GM18861 (cell line): ENCODE results near the gene AADACL3.

Source experiments
- ATAC-seq: cut with Tn5 transposase; IDR thresholded peaks from one replicate; pipeline ENCODE4 v1.9.1; 2021; ENCODE audit not compliant: unreplicated experiment

AADACL3 gene

DNA sequence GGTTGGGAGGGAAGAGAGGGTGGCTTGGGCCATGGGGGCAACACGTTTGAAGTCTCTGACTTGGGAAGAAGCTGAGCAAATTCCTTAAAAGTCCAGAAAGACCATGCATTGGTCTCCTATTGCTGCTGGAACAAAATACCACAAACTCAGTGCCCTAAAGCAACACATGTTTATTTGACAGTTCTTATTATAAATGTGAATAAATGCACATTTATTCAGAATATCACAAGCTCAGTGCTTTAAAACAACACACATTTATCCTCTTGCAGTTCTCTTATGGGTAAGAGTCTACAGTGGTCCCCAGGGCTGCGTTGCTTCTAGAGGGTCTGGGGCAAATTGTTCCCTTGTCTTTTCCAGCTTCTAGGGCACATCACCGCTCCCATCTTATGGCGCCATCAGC lies 47.6 kb downstream of the AADACL3 start:
- ATAC-seq = no peak

GRCh38 chr1:12764016-12764415 lies 48.1 kb downstream of the AADACL3 start:
- ATAC-seq = no peak

- no peak for ATAC-seq
These were observed 53.1 kb downstream of the AADACL3 start for GRCh38 chr1:12769031-12769430.

GRCh38 chr1:12769976-12770505 lies 54.1 kb downstream of the AADACL3 start:
- ATAC-seq = no peak

DNA sequence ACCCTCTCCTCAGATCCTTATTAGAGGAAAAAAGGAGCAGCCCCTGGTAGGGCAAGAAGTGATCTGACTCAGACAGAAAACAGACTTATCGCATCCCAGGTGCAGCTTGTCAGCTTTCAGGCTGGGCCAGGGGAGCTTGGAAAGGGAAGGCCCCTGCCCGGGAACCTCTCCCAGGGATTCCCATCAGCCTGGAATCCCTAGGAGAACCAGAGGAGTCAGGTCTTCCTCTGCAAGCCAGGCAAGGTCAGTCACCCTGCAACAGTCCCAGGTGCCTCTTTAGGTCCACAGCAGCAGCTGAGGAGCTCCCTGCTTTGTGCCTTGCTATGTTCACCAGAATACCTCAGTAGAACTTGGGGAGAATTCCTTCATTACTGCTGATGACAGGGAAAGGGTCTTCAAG lies 54.7 kb downstream of the AADACL3 start:
- ATAC-seq = no peak

- no peak for ATAC-seq
These were observed 55.3 kb downstream of the AADACL3 start for GRCh38 chr1:12771186-12771585.

GRCh38 chr1:12772520-12772919 lies 56.6 kb downstream of the AADACL3 start:
- no peak for ATAC-seq

GRCh38 chr1:12773438-12773837 lies 57.5 kb downstream of the AADACL3 start, which contains the start of gene PRAMEF12:
TSS of gene PRAMEF12 (plus strand) at chr1:12773738. CDS start at chr1:12774868, 1,130 bp downstream.
- ATAC-seq = no peak

DNA sequence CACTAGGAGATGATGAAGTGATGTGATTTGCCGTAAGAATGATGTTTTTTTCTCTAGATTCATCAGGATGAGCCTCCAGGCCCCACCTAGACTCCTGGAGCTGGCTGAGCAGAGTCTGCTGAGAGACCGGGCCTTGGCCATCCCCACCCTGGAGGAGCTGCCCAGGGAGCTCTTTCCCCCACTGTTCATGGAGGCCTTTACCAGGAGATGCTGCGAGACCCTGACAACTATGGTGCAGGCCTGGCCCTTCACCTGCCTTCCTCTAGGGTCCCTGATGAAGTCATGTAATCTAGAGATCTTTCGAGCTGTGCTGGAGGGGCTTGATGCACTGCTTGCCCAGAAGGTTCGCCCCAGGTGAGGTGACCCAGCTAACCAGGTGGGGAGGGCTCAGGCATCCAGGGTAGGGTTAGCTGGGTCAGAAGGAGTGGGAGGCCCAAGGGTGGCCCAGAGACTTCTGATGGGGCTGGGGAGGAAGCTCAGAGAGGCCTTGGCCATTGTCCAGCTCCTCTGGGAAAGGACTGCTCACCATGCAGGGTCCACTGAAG lies 59.0 kb downstream of the AADACL3 start:
- ATAC-seq = no peak

- ATAC-seq = no peak
These were observed 59.5 kb downstream of the AADACL3 start for GRCh38 chr1:12775443-12775842.

DNA sequence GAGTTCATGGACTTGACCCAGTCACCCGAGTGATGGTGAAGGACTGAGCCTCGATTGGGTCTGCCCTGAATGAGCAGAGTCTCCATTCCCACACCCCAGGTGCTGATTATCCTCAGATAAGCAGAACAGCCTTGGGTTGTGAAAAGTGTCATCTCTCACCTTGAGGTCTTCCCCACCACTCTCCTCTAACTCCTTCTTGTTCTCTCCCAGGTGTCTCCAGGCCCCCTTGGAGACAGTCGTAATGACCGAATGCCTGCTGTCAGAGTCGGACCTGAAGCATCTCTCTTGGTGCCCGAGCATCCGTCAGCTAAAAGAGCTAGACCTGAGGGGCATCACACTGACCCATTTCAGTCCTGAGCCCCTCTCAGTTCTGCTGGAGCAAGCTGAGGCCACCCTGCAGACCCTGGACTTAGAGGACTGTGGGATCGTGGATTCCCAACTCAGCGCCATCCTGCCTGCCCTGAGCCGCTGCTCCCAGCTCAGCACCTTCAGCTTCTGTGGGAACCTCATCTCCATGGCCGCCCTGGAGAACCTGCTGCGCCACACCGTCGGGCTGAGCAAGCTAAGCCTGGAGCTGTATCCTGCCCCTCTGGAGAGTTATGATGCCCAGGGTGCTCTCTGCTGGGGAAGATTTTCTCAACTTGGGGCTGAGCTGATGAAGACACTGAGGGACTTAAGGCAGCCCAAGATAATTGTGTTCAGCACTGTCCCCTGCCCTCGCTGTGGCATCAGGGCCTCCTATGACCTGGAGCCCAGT lies 61.1 kb downstream of the AADACL3 start:
- ATAC-seq = no peak
